Lower leg skin (tissue), 3 donors: ENCODE measurements around the gene AKAP12.

ENCODE experiments used
- POLR2A ChIP-seq, 2 donors: fragments of 450-650 bp; IDR thresholded peaks; one replicate each; pipeline ENCODE4 v1.6.1; 2016 to 2017; ENCODE audit warnings: antibody characterized with exemption in 2 of 2, mild to moderate bottlenecking in 1 of 2, moderate library complexity in 1 of 2
- TF ChIP-seq, protein P1 (sequence below), 3 donors: fragments of 450-650 bp; IDR thresholded peaks; one replicate each; pipeline ENCODE4 v1.5.1; 2016; ENCODE audit warnings: antibody characterized with exemption in 3 of 3, mild to moderate bottlenecking in 3 of 3, moderate library complexity in 2 of 3

DNA sequence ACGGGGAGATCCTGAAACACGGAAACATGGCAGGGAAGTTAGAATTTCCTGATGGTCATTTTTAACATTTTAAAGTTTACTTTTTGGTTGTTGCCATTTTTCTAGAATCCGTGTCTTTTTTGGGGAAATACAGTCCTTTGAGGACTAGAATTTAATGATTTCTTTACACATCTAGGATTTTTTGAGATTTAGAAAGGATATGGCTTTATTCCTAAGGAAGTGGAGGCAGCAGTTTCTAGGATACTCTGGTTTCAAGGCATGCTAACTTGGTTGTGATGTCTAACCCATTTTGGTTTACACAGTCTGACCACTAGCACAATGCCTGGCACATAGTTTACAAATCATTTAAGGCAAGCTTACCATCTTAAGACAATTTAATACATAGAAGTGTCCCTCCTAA lies 152.7 kb downstream of the AKAP12 start:
- TF ChIP-seq, protein P1, sequence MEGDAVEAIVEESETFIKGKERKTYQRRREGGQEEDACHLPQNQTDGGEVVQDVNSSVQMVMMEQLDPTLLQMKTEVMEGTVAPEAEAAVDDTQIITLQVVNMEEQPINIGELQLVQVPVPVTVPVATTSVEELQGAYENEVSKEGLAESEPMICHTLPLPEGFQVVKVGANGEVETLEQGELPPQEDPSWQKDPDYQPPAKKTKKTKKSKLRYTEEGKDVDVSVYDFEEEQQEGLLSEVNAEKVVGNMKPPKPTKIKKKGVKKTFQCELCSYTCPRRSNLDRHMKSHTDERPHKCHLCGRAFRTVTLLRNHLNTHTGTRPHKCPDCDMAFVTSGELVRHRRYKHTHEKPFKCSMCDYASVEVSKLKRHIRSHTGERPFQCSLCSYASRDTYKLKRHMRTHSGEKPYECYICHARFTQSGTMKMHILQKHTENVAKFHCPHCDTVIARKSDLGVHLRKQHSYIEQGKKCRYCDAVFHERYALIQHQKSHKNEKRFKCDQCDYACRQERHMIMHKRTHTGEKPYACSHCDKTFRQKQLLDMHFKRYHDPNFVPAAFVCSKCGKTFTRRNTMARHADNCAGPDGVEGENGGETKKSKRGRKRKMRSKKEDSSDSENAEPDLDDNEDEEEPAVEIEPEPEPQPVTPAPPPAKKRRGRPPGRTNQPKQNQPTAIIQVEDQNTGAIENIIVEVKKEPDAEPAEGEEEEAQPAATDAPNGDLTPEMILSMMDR (IDR thresholded peaks at IDR 0.05): no peak
- TF ChIP-seq POLR2A (IDR thresholded peaks at IDR 0.05): no peak
